Measurements from ENCODE around the gene IFI27L2. TPM values are rescaled to one million over a fixed set of nuclear protein-coding genes. Genes with fewer than 3 reads are reported as not detected.
"Not testable (repeated sequence)": the region's sequence is repeated elsewhere in the genome, so short reads cannot be mapped to it uniquely, and the experiment has no call there.

IFI27L2 gene
- total RNA-seq, 2 experiments from 2014 or later = 100 to 102 TPM

- ChIA-PET POLR2A (interaction anchor here (2.7 kb wide), 1 partner anchor 9 kb away, joined by 7 read pairs; the partner anchor contains the start of gene PPP4R4), CTCF (interaction anchor here (1.4 kb wide), 1 partner anchor 29 kb away, joined by 5 read pairs; no protein-coding TSS in a partner anchor)
- H3K27me3 Mint-ChIP-seq = no peaks in the 10 kb centered on the region
- DNase-seq = no peak
- H3K9me3 Mint-ChIP-seq = no peaks in the 10 kb centered on the region
- H3K4me3 Mint-ChIP-seq = no peak overlapping the region
- H3K4me1 Mint-ChIP-seq = peaks cover 36% of the 10 kb centered on the region
- no peak overlapping the region for H3K27ac Mint-ChIP-seq
- H3K36me3 Mint-ChIP-seq (ENCODE audit: low read depth) = no peaks in the 10 kb centered on the region
Observed at GRCh38 chr14:94165744-94166143, 36.3 kb upstream of the IFI27L2 start.

- Mint-ChIP-seq H3K27ac (no peak overlapping the region), H3K4me3 (no peak overlapping the region), H3K27me3 (no peaks in the 10 kb centered on the region), H3K9me3 (no peaks in the 10 kb centered on the region), H3K36me3 (ENCODE audit: low read depth) (no peaks in the 10 kb centered on the region), H3K4me1 (peaks cover 44% of the 10 kb centered on the region)
- ChIA-PET POLR2A (interaction anchor here (2.7 kb wide), 1 partner anchor 10 kb away, joined by 7 read pairs; the partner anchor contains the start of gene PPP4R4), CTCF (interaction anchor here (1.4 kb wide), 1 partner anchor 28 kb away, joined by 5 read pairs; no protein-coding TSS in a partner anchor)
- no peak for DNase-seq
Observed at GRCh38 chr14:94164685-94165431, 35.5 kb upstream of the IFI27L2 start.

DNA sequence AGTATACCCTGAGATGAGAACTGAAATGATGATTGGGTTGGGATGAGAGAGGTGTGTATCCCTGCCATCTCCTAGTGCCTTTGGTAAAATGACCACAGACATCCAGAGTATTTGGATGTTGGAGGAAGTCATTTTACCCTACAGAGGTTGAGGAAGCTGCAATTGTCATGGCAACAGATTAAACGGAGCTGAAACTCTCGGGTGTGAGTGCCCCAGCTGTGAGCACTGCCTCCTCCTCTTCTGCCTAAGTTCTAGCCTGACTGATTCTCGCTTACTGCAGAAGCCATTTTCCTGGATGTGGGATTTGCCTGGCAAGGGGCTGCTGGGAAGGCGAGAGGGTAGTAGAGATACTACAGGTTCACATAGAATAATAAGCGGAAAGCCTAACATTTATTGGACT, 34.4 kb upstream of the IFI27L2 start:
- H3K27ac Mint-ChIP-seq = no peak overlapping the region
- no peaks in the 10 kb centered on the region for H3K27me3 Mint-ChIP-seq
- DNase-seq = no peak
- no peak overlapping the region for H3K4me3 Mint-ChIP-seq
- H3K9me3 Mint-ChIP-seq = no peaks in the 10 kb centered on the region
- peaks cover 52% of the 10 kb centered on the region for H3K4me1 Mint-ChIP-seq
- no peaks in the 10 kb centered on the region for H3K36me3 Mint-ChIP-seq (ENCODE audit: low read depth)
- ChIA-PET POLR2A (no interaction called here), CTCF (interaction anchor here (1.0 kb wide), 1 partner anchor 32 kb away, joined by 3 read pairs; no protein-coding TSS in a partner anchor)

DNA sequence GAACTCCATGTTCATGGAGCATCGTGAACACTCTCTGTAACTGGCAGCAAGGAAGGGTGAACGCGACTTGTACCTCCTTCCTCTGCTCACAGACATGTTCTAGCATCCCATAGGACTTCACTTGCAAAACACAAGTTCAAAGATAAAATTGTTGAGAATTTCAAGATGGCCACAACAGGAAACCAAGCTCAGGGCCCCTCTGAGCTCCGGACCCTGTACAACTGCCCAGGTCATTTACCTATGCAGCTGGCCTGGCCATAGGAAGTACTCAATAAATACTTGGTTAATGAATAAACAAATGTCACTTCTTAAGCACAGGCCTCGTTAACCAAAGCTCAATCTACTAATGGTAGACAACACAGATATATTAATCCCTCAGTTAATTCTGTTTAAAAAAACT, 33.1 kb upstream of the IFI27L2 start:
- CTCF ChIA-PET = interaction anchor here (1.1 to 1.6 kb wide), 4 partner anchors 20 to 222 kb away, joined by 3 to 6 read pairs (median 4); no protein-coding TSS in a partner anchor
- no peaks in the 10 kb centered on the region for H3K36me3 Mint-ChIP-seq (ENCODE audit: low read depth)
- no peaks in the 10 kb centered on the region for H3K9me3 Mint-ChIP-seq
- POLR2A ChIA-PET = interaction anchor here (0.9 to 2.9 kb wide), 2 partner anchors 12 to 32 kb away, joined by 3 to 20 read pairs; partner anchors contain the start of gene PPP4R4
- H3K27ac Mint-ChIP-seq = peak overlapping the region; percentile 29
- no peaks in the 10 kb centered on the region for H3K27me3 Mint-ChIP-seq
- no peak overlapping the region for H3K4me3 Mint-ChIP-seq
- H3K4me1 Mint-ChIP-seq = peaks cover 65% of the 10 kb centered on the region
- DNase-seq = no peak

DNA sequence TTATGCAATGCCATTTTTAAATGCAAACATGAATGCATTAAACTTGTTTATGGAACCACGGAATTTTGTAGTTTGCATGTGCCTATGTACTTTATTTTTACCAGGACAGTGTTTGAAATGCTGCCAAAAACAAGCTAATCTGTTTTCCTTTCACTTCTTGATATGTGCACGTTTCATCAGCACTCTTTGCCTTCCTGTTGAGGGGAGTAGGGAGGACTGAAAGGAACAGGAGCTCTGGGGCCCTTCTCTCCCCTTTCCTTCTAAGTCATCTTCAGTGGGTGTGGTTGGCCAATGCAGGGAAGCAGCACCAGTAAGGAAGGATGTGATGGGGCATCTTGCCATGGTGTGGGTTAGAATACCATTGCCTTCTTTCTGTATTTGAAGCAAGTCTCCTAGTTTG, 32.6 kb upstream of the IFI27L2 start:
- Mint-ChIP-seq H3K27ac (peak overlapping the region; percentile 29), H3K36me3 (ENCODE audit: low read depth) (no peaks in the 10 kb centered on the region), H3K4me1 (peaks cover 69% of the 10 kb centered on the region), H3K9me3 (no peaks in the 10 kb centered on the region), H3K27me3 (no peaks in the 10 kb centered on the region), H3K4me3 (no peak overlapping the region)
- no peak for DNase-seq
- ChIA-PET CTCF (interaction anchor here (1.1 to 1.6 kb wide), 4 partner anchors 20 to 222 kb away, joined by 3 to 6 read pairs (median 4); no protein-coding TSS in a partner anchor), POLR2A (interaction anchor here (2.9 kb wide), 1 partner anchor 13 kb away, joined by 20 read pairs; the partner anchor contains the start of gene PPP4R4)

DNA sequence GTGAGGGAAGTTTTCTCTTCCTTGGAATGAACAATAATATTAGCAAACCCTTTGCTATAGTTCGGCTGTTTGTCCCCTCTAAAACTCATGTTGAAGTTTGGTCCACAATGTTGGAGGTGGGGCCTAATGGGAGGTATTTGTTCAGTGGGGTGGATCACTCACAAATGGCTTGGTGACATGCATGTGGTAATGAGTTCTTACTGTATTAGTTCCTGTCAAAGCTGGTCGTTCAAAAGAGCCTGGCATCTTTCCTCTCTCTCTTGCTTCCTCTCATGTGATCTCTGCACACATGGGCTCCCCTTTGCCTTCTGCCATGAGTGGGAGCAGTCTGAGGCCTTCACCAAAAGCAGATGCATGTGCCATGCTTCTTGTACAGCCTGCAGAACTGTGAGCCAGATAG, 31.7 kb upstream of the IFI27L2 start:
- no peaks in the 10 kb centered on the region for H3K36me3 Mint-ChIP-seq (ENCODE audit: low read depth)
- POLR2A ChIA-PET = interaction anchor here (2.9 kb wide), 1 partner anchor 14 kb away, joined by 20 read pairs; the partner anchor contains the start of gene PPP4R4

DNA sequence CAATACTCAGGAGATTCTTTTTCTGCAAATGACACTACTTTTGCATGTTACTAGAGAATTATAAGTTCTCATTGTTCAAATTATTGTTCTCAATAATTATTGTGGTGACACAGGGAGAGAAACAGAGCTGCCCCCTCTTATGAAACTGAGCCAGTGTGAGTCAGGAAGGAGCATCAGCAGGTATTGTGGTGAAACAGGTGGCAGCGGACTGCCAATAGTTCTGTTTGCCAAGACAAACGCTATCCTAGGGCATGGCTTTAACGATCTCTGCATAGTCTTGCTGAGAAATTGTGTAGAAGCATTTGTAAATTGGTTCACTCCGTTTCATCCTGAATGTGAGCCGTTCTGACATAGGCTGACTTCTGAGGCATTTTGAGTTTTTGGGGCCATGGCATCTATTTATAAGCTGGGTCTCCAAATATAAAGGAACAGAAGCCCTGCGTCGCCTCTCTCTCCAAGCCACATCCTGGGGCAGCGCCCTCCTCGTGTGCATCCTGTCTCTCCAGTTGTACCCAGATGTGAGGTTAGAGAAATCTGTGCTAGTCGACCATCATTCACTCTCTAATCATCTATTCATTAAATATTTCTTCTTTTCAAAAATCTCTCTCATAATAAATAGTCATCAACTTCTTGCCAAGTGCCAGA, 29.0 kb upstream of the IFI27L2 start:
- H3K4me1 Mint-ChIP-seq = peaks cover 54% of the 10 kb centered on the region
- no peaks in the 10 kb centered on the region for H3K9me3 Mint-ChIP-seq
- peak overlapping the region; percentile 74 for H3K27ac Mint-ChIP-seq
- peak; percentile 73 for DNase-seq
- CTCF ChIA-PET = interaction anchor here (1.3 to 5.0 kb wide), 5 partner anchors 22 to 218 kb away, joined by 4 to 35 read pairs (median 9); no protein-coding TSS in a partner anchor
- no peaks in the 10 kb centered on the region for H3K27me3 Mint-ChIP-seq
- no peaks in the 10 kb centered on the region for H3K36me3 Mint-ChIP-seq (ENCODE audit: low read depth)
- peak overlapping the region; percentile 39 for H3K4me3 Mint-ChIP-seq
- POLR2A ChIA-PET = interaction anchor here (0.6 to 1.9 kb wide), 6 partner anchors 11 to 77 kb away, joined by 3 to 14 read pairs (median 4); partner anchors contain the start of genes DDX24, IFI27L1 and PPP4R4

More for the DNA sequence above, 31.7 kb upstream of the IFI27L2 start:
- CTCF ChIA-PET = interaction anchor here (0.6 to 1.2 kb wide), 5 partner anchors 8 to 29 kb away, joined by 3 to 4 read pairs (median 4); no protein-coding TSS in a partner anchor
- peak overlapping the region; percentile 63 for H3K27ac Mint-ChIP-seq
- H3K4me3 Mint-ChIP-seq = no peak overlapping the region
- H3K9me3 Mint-ChIP-seq = no peaks in the 10 kb centered on the region
- H3K4me1 Mint-ChIP-seq = peaks cover 69% of the 10 kb centered on the region
- no peaks in the 10 kb centered on the region for H3K27me3 Mint-ChIP-seq
- DNase-seq = no peak

GRCh38 chr14:94157197-94157596, 27.8 kb upstream of the IFI27L2 start:
- Mint-ChIP-seq H3K4me3 (no peak overlapping the region), H3K4me1 (peaks cover 46% of the 10 kb centered on the region), H3K27me3 (no peaks in the 10 kb centered on the region), H3K27ac (no peak overlapping the region), H3K9me3 (no peaks in the 10 kb centered on the region), H3K36me3 (ENCODE audit: low read depth) (no peaks in the 10 kb centered on the region)
- ChIA-PET POLR2A (interaction anchor here (0.7 to 1.9 kb wide), 2 partner anchors 9 to 76 kb away, joined by 5 read pairs; partner anchors contain the start of genes DDX24 and IFI27L1), CTCF (interaction anchor here (1.3 to 5.0 kb wide), 5 partner anchors 21 to 217 kb away, joined by 4 to 35 read pairs (median 9); no protein-coding TSS in a partner anchor)
- no peak for DNase-seq

DNA sequence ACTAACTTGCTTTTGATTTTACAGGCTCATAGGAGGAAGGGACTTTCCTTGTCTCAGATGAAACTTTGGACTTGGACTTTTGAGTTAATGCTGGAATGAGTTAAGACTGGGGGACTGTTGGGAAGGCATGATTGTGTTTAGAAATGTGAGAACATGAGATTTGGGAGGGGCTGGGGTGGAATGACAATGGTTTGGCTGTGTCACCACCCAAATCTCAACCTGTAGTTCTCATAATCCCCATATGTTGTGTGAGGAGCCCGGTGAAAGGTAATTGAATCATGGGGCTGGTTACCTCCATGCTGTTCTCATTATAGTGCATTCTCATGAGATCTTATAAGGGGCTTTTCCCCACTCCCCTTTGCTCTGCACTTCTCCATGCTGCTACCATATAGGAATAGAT, 26.7 kb upstream of the IFI27L2 start:
- H3K27ac Mint-ChIP-seq; H3K4me3 Mint-ChIP-seq; H3K27me3 Mint-ChIP-seq; DNase-seq; H3K9me3 Mint-ChIP-seq; H3K36me3 Mint-ChIP-seq (ENCODE audit: low read depth); POLR2A ChIA-PET: not testable (repeated sequence)
- peaks cover 37% of the 10 kb centered on the region for H3K4me1 Mint-ChIP-seq
- CTCF ChIA-PET = interaction anchor here (5.0 kb wide), 1 partner anchor 20 kb away, joined by 35 read pairs; no protein-coding TSS in a partner anchor

GRCh38 chr14:94153750-94154342, 24.4 kb upstream of the IFI27L2 start:
- H3K27me3 Mint-ChIP-seq = peaks cover 18% of the 10 kb centered on the region
- POLR2A ChIA-PET = no interaction called here
- no peaks in the 10 kb centered on the region for H3K9me3 Mint-ChIP-seq
- no peak overlapping the region for H3K4me3 Mint-ChIP-seq
- H3K27ac Mint-ChIP-seq = no peak overlapping the region
- H3K36me3 Mint-ChIP-seq (ENCODE audit: low read depth) = no peaks in the 10 kb centered on the region
- H3K4me1 Mint-ChIP-seq = peaks cover 18% of the 10 kb centered on the region
- DNase-seq = no peak
- CTCF ChIA-PET = no interaction called here

DNA sequence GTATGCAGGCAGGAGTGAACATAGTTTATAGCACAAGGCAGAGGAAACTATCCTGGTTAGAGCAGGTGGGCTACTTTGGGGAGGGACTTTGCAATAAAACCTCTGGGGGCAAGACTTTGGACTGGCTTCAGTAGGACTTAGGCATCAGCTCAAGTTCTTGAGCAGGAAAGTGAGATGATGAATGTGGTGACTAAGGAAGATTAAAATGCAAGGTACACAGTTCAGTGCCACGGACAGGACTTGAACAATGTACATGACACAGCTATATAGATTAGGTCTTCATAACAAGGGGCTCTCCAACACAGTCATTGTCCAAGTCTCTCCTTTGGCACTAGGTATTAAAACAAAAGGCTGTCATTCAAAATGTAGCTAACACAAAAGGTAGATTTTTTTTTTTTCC, 23.3 kb upstream of the IFI27L2 start:
- DNase-seq = no peak
- no peak overlapping the region for H3K27ac Mint-ChIP-seq
- no peaks in the 10 kb centered on the region for H3K36me3 Mint-ChIP-seq (ENCODE audit: low read depth)
- ChIA-PET CTCF (no interaction called here), POLR2A (no interaction called here)
- H3K4me1 Mint-ChIP-seq = peaks cover 6% of the 10 kb centered on the region
- H3K9me3 Mint-ChIP-seq = no peaks in the 10 kb centered on the region
- no peak overlapping the region for H3K4me3 Mint-ChIP-seq
- peaks cover 25% of the 10 kb centered on the region for H3K27me3 Mint-ChIP-seq

GRCh38 chr14:94145902-94146527, 16.6 kb upstream of the IFI27L2 start:
- Mint-ChIP-seq H3K36me3 (ENCODE audit: low read depth) (no peaks in the 10 kb centered on the region), H3K4me1 (peaks cover 26% of the 10 kb centered on the region), H3K27me3 (peaks cover 24% of the 10 kb centered on the region), H3K9me3 (no peaks in the 10 kb centered on the region), H3K27ac (peak overlapping the region; percentile 29), H3K4me3 (no peak overlapping the region)
- ChIA-PET CTCF (interaction anchor here (0.9 to 2.1 kb wide), 2 partner anchors 9 to 206 kb away, joined by 3 to 10 read pairs; no protein-coding TSS in a partner anchor), POLR2A (interaction anchor here (1.1 to 1.8 kb wide), 2 partner anchors 9 to 12 kb away, joined by 3 to 6 read pairs; no protein-coding TSS in a partner anchor)
- no peak for DNase-seq
